ENCODE results near the gene ZFYVE21.

The ZFYVE21 gene

GRCh38 chr14:103696466-103697071, 19.0 kb upstream of the ZFYVE21 start:
- no peak overlapping the region for H3K4me2 ChIP-seq (ENCODE audit: low read length)
- H3K27ac ChIP-seq = no peak overlapping the region
- no peaks in the 10 kb centered on the region for H3K36me3 ChIP-seq (ENCODE audit: control insufficient read depth, insufficient read depth, low read length)
- no peaks in the 10 kb centered on the region for H3K4me1 ChIP-seq
- H3K79me2 ChIP-seq = peaks cover 29% of the 10 kb centered on the region
- no peak overlapping the region for H3K4me3 ChIP-seq (ENCODE audit: low read depth, low read length)
- no peak overlapping the region for H2AFZ ChIP-seq
- H3K9me3 ChIP-seq (ENCODE audit: control insufficient read depth, low read length) = no peaks in the 10 kb centered on the region
- no peak overlapping the region for H3K9ac ChIP-seq
- H3K27me3 ChIP-seq (ENCODE audit: control insufficient read depth, insufficient read depth, low read length) = no peaks in the 10 kb centered on the region
- no peak for TF ChIP-seq CTCF (IDR thresholded peaks at IDR 0.05)

- H2AFZ ChIP-seq = no peak overlapping the region
- no peak overlapping the region for H3K4me2 ChIP-seq (ENCODE audit: low read length)
- H3K4me3 ChIP-seq (ENCODE audit: low read depth, low read length) = no peak overlapping the region
- H3K79me2 ChIP-seq = peaks cover 23% of the 10 kb centered on the region
- H3K36me3 ChIP-seq (ENCODE audit: control insufficient read depth, insufficient read depth, low read length) = no peaks in the 10 kb centered on the region
- H3K4me1 ChIP-seq = no peaks in the 10 kb centered on the region
- H3K9me3 ChIP-seq (ENCODE audit: control insufficient read depth, low read length) = no peaks in the 10 kb centered on the region
- TF ChIP-seq CTCF (IDR thresholded peaks at IDR 0.05) = no peak
- H3K27me3 ChIP-seq (ENCODE audit: control insufficient read depth, insufficient read depth, low read length) = no peaks in the 10 kb centered on the region
- H3K9ac ChIP-seq = no peak overlapping the region
- no peak overlapping the region for H3K27ac ChIP-seq
Measured at GRCh38 chr14:103697206-103697602, 18.4 kb upstream of the ZFYVE21 start.

- Histone ChIP-seq H3K27ac (no peak overlapping the region), H2AFZ (no peak overlapping the region), H3K4me3 (ENCODE audit: low read depth, low read length) (no peak overlapping the region), H3K4me1 (no peaks in the 10 kb centered on the region), H3K36me3 (ENCODE audit: control insufficient read depth, insufficient read depth, low read length) (no peaks in the 10 kb centered on the region), H3K9ac (no peak overlapping the region), H3K27me3 (ENCODE audit: control insufficient read depth, insufficient read depth, low read length) (no peaks in the 10 kb centered on the region), H3K4me2 (ENCODE audit: low read length) (no peak overlapping the region), H3K9me3 (ENCODE audit: control insufficient read depth, low read length) (no peaks in the 10 kb centered on the region), H3K79me2 (peaks cover 23% of the 10 kb centered on the region)
- TF ChIP-seq CTCF (IDR thresholded peaks at IDR 0.05) = no peak
Measured at GRCh38 chr14:103697603-103698379, 17.8 kb upstream of the ZFYVE21 start.

GRCh38 chr14:103698380-103699260, 17.0 kb upstream of the ZFYVE21 start:
- H3K27me3 ChIP-seq (ENCODE audit: control insufficient read depth, insufficient read depth, low read length) = no peaks in the 10 kb centered on the region
- H3K4me2 ChIP-seq (ENCODE audit: low read length) = no peak overlapping the region
- no peaks in the 10 kb centered on the region for H3K36me3 ChIP-seq (ENCODE audit: control insufficient read depth, insufficient read depth, low read length)
- TF ChIP-seq CTCF (IDR thresholded peaks at IDR 0.05) = no peak
- no peaks in the 10 kb centered on the region for H3K4me1 ChIP-seq
- H3K9ac ChIP-seq = no peak overlapping the region
- no peak overlapping the region for H3K4me3 ChIP-seq (ENCODE audit: low read depth, low read length)
- H2AFZ ChIP-seq = no peak overlapping the region
- no peak overlapping the region for H3K27ac ChIP-seq
- H3K9me3 ChIP-seq (ENCODE audit: control insufficient read depth, low read length) = no peaks in the 10 kb centered on the region
- peaks cover 20% of the 10 kb centered on the region for H3K79me2 ChIP-seq

Measured in parathyroid adenoma (tissue), 2 donors.